Activated CD8-positive, alpha-beta T cell treated with anti-CD3 and anti-CD28 coated beads, Interleukin-2, amount 10 ng/mL, durations not matched to agents 7 days and 5 days (primary cell): Measurements from ENCODE around the gene KRTAP3-3. TPM values are rescaled to one million over a fixed set of nuclear protein-coding genes. Genes with fewer than 3 reads are reported as not detected.
"Not testable (repeated sequence)": the region's sequence is repeated elsewhere in the genome, so short reads cannot be mapped to it uniquely, and the experiment has no call there.

Source experiments
- ATAC-seq: fragments of 150-1000 bp; cut with Tn5 transposase; one replicate; pipeline ENCODE4 v1.10.0; 2021; ENCODE audit warnings: moderate library complexity
- CTCF ChIA-PET: fragments of 350-600 bp; sonication (Branson Sonifier 250); formaldehyde crosslinking; loops from one replicate; lab custom pipeline; 2021; ENCODE audit warnings: antibody characterized with exemption; lab: Charles Lee
- POLR2A ChIA-PET: fragments of 350-600 bp; sonication (Branson Sonifier 250); formaldehyde crosslinking; loops from one replicate; lab custom pipeline; 2021; ENCODE audit warnings: antibody characterized with exemption; lab: Charles Lee
- DNase-seq: peaks from one replicate; pipeline ENCODE4 v3.0.0-alpha.2; 2020
- H3K27ac Mint-ChIP-seq: one replicate; pipeline ENCODE4 v1.8.0; 2021; ENCODE audit warnings: mild to moderate bottlenecking, mixed read lengths
- H3K27me3 Mint-ChIP-seq: one replicate; pipeline ENCODE4 v1.8.0; 2021; ENCODE audit warnings: low read depth, mixed read lengths
- H3K36me3 Mint-ChIP-seq: one replicate; pipeline ENCODE4 v1.8.0; 2021; ENCODE audit warnings: low read depth, mixed read lengths
- H3K4me1 Mint-ChIP-seq: one replicate; pipeline ENCODE4 v1.8.0; 2021; ENCODE audit warnings: low read depth, mixed read lengths
- H3K4me3 Mint-ChIP-seq: one replicate; pipeline ENCODE4 v1.8.0; 2021; ENCODE audit warnings: mild to moderate bottlenecking, mixed read lengths
- H3K9me3 Mint-ChIP-seq: one replicate; pipeline ENCODE4 v1.8.0; 2022; ENCODE audit warnings: mixed read lengths; ENCODE audit not compliant: insufficient read depth
- total RNA-seq, 2 experiments: library from RNA; stranded (reverse); gene quantifications; one replicate each; pipeline ENCODE4 v1.2.3, GENCODE V29; 2021

Gene KRTAP3-3
- total RNA-seq, 2 experiments from 2014 or later, result not detected

- no peak overlapping the region for H3K27ac Mint-ChIP-seq
- no peaks in the 10 kb centered on the region for H3K9me3 Mint-ChIP-seq
These were observed 7.8 kb upstream of the KRTAP3-3 start for GRCh38 chr17:41001795-41002194.

GRCh38 chr17:40999563-40999962 lies 5.6 kb upstream of the KRTAP3-3 start, which contains the start of gene KRTAP3-2:
TSS of gene KRTAP3-2 (minus strand) at chr17:40999906. CDS start at chr17:40999853, 53 bp downstream.
- H3K9me3 Mint-ChIP-seq, H3K4me1 Mint-ChIP-seq, POLR2A ChIA-PET, ATAC-seq, H3K27ac Mint-ChIP-seq, CTCF ChIA-PET, H3K4me3 Mint-ChIP-seq, DNase-seq, H3K36me3 Mint-ChIP-seq: not testable (repeated sequence)
- peaks cover 24% of the 10 kb centered on the region for H3K27me3 Mint-ChIP-seq

More at GRCh38 chr17:41001795-41002194, 7.8 kb upstream of the KRTAP3-3 start:
- CTCF ChIA-PET, result no interaction called here
- Mint-ChIP-seq H3K4me1 (no peaks in the 10 kb centered on the region), H3K36me3 (no peaks in the 10 kb centered on the region), H3K4me3 (no peak overlapping the region), H3K27me3 (peaks cover 17% of the 10 kb centered on the region)
- ATAC-seq (no peak), DNase-seq (no peak)
- POLR2A ChIA-PET, result no interaction called here

GRCh38 chr17:40997361-40997760 lies 3.4 kb upstream of the KRTAP3-3 start:
- no peak for ATAC-seq
- no peaks in the 10 kb centered on the region for H3K36me3 Mint-ChIP-seq
- DNase-seq, result no peak
- no peak overlapping the region for H3K4me3 Mint-ChIP-seq
- CTCF ChIA-PET, result no interaction called here
- H3K9me3 Mint-ChIP-seq, result no peaks in the 10 kb centered on the region
- H3K27me3 Mint-ChIP-seq, result peaks cover 39% of the 10 kb centered on the region
- POLR2A ChIA-PET, result no interaction called here
- no peak overlapping the region for H3K27ac Mint-ChIP-seq
- H3K4me1 Mint-ChIP-seq, result no peaks in the 10 kb centered on the region

- H3K4me3 Mint-ChIP-seq, result no peak overlapping the region
- H3K27ac Mint-ChIP-seq, result no peak overlapping the region
- H3K4me1 Mint-ChIP-seq, result no peaks in the 10 kb centered on the region
- H3K36me3 Mint-ChIP-seq, result no peaks in the 10 kb centered on the region
- CTCF ChIA-PET, result no interaction called here
- no peak for ATAC-seq
- peaks cover 42% of the 10 kb centered on the region for H3K27me3 Mint-ChIP-seq
- POLR2A ChIA-PET, result interaction anchor here (0.6 kb wide), 1 partner anchor 13 kb away, joined by 3 read pairs; no protein-coding TSS in a partner anchor
- H3K9me3 Mint-ChIP-seq, result no peaks in the 10 kb centered on the region
- no peak for DNase-seq
These were observed 2.9 kb upstream of the KRTAP3-3 start for GRCh38 chr17:40996829-40997228.

- H3K36me3 Mint-ChIP-seq, result no peaks in the 10 kb centered on the region
- H3K4me1 Mint-ChIP-seq, result no peaks in the 10 kb centered on the region
- ChIA-PET CTCF (no interaction called here), POLR2A (no interaction called here)
- DNase-seq (no peak), ATAC-seq (no peak)
- peaks cover 42% of the 10 kb centered on the region for H3K27me3 Mint-ChIP-seq
- H3K4me3 Mint-ChIP-seq, result no peak overlapping the region
- no peak overlapping the region for H3K27ac Mint-ChIP-seq
- no peaks in the 10 kb centered on the region for H3K9me3 Mint-ChIP-seq
These were observed 1.2 kb upstream of the KRTAP3-3 start for GRCh38 chr17:40995116-40995515.

- DNase-seq (no peak), ATAC-seq (no peak)
- POLR2A ChIA-PET, result no interaction called here
- CTCF ChIA-PET, result no interaction called here
- H3K4me3 Mint-ChIP-seq, result no peak overlapping the region
- no peaks in the 10 kb centered on the region for H3K4me1 Mint-ChIP-seq
- peaks cover 43% of the 10 kb centered on the region for H3K27me3 Mint-ChIP-seq
- no peak overlapping the region for H3K27ac Mint-ChIP-seq
- no peaks in the 10 kb centered on the region for H3K9me3 Mint-ChIP-seq
- H3K36me3 Mint-ChIP-seq, result no peaks in the 10 kb centered on the region
These were observed 880 bp downstream of the KRTAP3-3 start for GRCh38 chr17:40993084-40993483.

- Mint-ChIP-seq H3K9me3 (no peaks in the 10 kb centered on the region), H3K27me3 (peaks cover 39% of the 10 kb centered on the region), H3K27ac (no peak overlapping the region), H3K4me3 (no peak overlapping the region), H3K4me1 (no peaks in the 10 kb centered on the region), H3K36me3 (no peaks in the 10 kb centered on the region)
- ChIA-PET POLR2A (no interaction called here), CTCF (no interaction called here)
- ATAC-seq, result no peak
- no peak for DNase-seq
These were observed 1.3 kb downstream of the KRTAP3-3 start for GRCh38 chr17:40992666-40993065.

- Mint-ChIP-seq H3K9me3 (no peaks in the 10 kb centered on the region), H3K4me1 (no peaks in the 10 kb centered on the region), H3K36me3 (no peaks in the 10 kb centered on the region), H3K27ac (no peak overlapping the region), H3K27me3 (peaks cover 32% of the 10 kb centered on the region), H3K4me3 (no peak overlapping the region)
- ATAC-seq (no peak), DNase-seq (no peak)
- POLR2A ChIA-PET, result no interaction called here
- CTCF ChIA-PET, result interaction anchor here (0.9 kb wide), 1 partner anchor 679 kb away, joined by 3 read pairs; no protein-coding TSS in a partner anchor
These were observed 7.0 kb downstream of the KRTAP3-3 start for GRCh38 chr17:40986920-40987319.

GRCh38 chr17:40984226-40984625 lies 9.7 kb downstream of the KRTAP3-3 start, which contains the start of gene KRT40:
TSS of gene KRT40 (minus strand) at chr17:40984326. CDS start at chr17:40984273, 53 bp downstream.
- Mint-ChIP-seq H3K36me3 (no peaks in the 10 kb centered on the region), H3K27ac (no peak within 1 kb of the TSS), H3K9me3 (no peaks in the 10 kb centered on the region), H3K27me3 (peaks cover 26% of the 10 kb centered on the region), H3K4me1 (no peaks in the 10 kb centered on the region), H3K4me3 (no peak within 1 kb of the TSS)
- POLR2A ChIA-PET, result no interaction called here
- no peak for ATAC-seq
- no peak for DNase-seq
- CTCF ChIA-PET, result no interaction called here

- CTCF ChIA-PET, result no interaction called here
- H3K9me3 Mint-ChIP-seq, result no peaks in the 10 kb centered on the region
These were observed 12.8 kb downstream of the KRTAP3-3 start for GRCh38 chr17:40981115-40981514.

GRCh38 chr17:40980596-40980995 lies 13.4 kb downstream of the KRTAP3-3 start:
- Mint-ChIP-seq H3K4me3 (no peak overlapping the region), H3K9me3 (no peaks in the 10 kb centered on the region), H3K36me3 (no peaks in the 10 kb centered on the region), H3K4me1 (no peaks in the 10 kb centered on the region), H3K27ac (no peak overlapping the region), H3K27me3 (peaks cover 18% of the 10 kb centered on the region)
- no peak for ATAC-seq
- ChIA-PET POLR2A (no interaction called here), CTCF (no interaction called here)
- no peak for DNase-seq

More at GRCh38 chr17:40981115-40981514, 12.8 kb downstream of the KRTAP3-3 start:
- H3K4me1 Mint-ChIP-seq, result no peaks in the 10 kb centered on the region
- peaks cover 16% of the 10 kb centered on the region for H3K27me3 Mint-ChIP-seq
- H3K27ac Mint-ChIP-seq, result no peak overlapping the region
- H3K36me3 Mint-ChIP-seq, result no peaks in the 10 kb centered on the region
- H3K4me3 Mint-ChIP-seq, result no peak overlapping the region
- DNase-seq (no peak), ATAC-seq (no peak)
- POLR2A ChIA-PET, result no interaction called here

- Mint-ChIP-seq H3K4me1 (no peaks in the 10 kb centered on the region), H3K27ac (no peak overlapping the region), H3K36me3 (no peaks in the 10 kb centered on the region), H3K4me3 (no peak overlapping the region), H3K9me3 (no peaks in the 10 kb centered on the region), H3K27me3 (peaks cover 23% of the 10 kb centered on the region)
- POLR2A ChIA-PET, result no interaction called here
- CTCF ChIA-PET, result no interaction called here
- ATAC-seq (no peak), DNase-seq (no peak)
These were observed 13.8 kb downstream of the KRTAP3-3 start for GRCh38 chr17:40980117-40980516.
